K562 (cell line): ENCODE measurements around the gene CTSO. TPM values are rescaled to one million over a fixed set of nuclear protein-coding genes. Genes with fewer than 3 reads are reported as not detected.

Experiments
- ATAC-seq: fragments of 200-7000 bp; cut with Tn5 transposase; 3 replicates; pipeline ENCODE4 v1.9.1; 2020; ENCODE audit warnings: moderate library complexity
- BruUV-seq: library from RNA; stranded (reverse); fragments of 400-500 nt; replicated peaks from 2 replicates; lab custom pipeline; 2021; lab: Mats Ljungman, UMichigan
- CTCF ChIA-PET: fragments of 300-600 bp; formaldehyde crosslinking; extraction: SDS; loops from one replicate; lab custom pipeline; 2021; ENCODE audit warnings: low intra/inter-chr PET ratio; lab: Yijun Ruan, JAX
- POLR2A ChIA-PET: fragments of 300-600, 350-650 bp; sonication (Branson Sonifier 250); formaldehyde crosslinking; extraction: SDS; loops from one replicate; lab custom pipeline; 2021; ENCODE audit warnings: antibody characterized with exemption, inconsistent platforms; lab: Yijun Ruan, JAX
- DNase-seq, 4 experiments: peaks; one replicate each; pipeline versions ENCODE4 v3.0.0 to v3.0.0-alpha.2; 2011 to 2018; ENCODE audit warnings: low spot score in 3 of 4, mixed read lengths in 3 of 4; ENCODE audit errors: extremely low read depth in 1 of 4
- FAIRE-seq: peaks from 2 replicates; lab custom pipeline; 2011; peaks lifted over from hg19 to GRCh38; lab: Jason Lieb, UNC
- H2AFZ ChIP-seq: 2 replicates; pipeline ENCODE4 v1.6.0; 2011; ENCODE audit warnings: low read depth, low read length, control low read depth, inconsistent platforms
- H3K27ac ChIP-seq: fragments of 200-600 bp; 3 replicates; pipeline ENCODE4 v1.8.0; 2011; ENCODE audit warnings: low read depth, mild to moderate bottlenecking, control low read depth, inconsistent platforms, low read length, moderate library complexity, mixed read lengths; ENCODE audit errors: extremely low read depth
- H3K27me3 ChIP-seq, 2 experiments: fragments of 300-600 bp in 1 of 2; 2 replicates in 1 of 2; 3 replicates in 1 of 2; pipeline versions ENCODE4 v1.6.0 to v1.8.0; 2011; ENCODE audit warnings: inconsistent platforms in 2 of 2, low read length in 2 of 2, mild to moderate bottlenecking in 1 of 2, mixed read lengths in 1 of 2, moderate library complexity in 1 of 2; ENCODE audit not compliant: control insufficient read depth in 2 of 2, insufficient read depth in 2 of 2
- H3K36me3 ChIP-seq: fragments of 300-600 bp; 3 replicates; pipeline ENCODE4 v1.8.0; 2011; ENCODE audit warnings: mild to moderate bottlenecking, low read length, inconsistent platforms; ENCODE audit not compliant: control insufficient read depth, insufficient read depth
- H3K4me1 ChIP-seq, 2 experiments: fragments of 200-600 bp in 1 of 2; replicated peaks in 1 of 2; 2 replicates in 1 of 2; 3 replicates in 1 of 2; pipeline versions ENCODE4 v1.5.1 to v1.8.0; 2011; ENCODE audit warnings: inconsistent platforms in 2 of 2, low read length in 2 of 2, mild to moderate bottlenecking in 1 of 2, mixed read lengths in 1 of 2, moderate library complexity in 1 of 2; ENCODE audit not compliant: control insufficient read depth in 2 of 2, insufficient read depth in 2 of 2
- H3K4me2 ChIP-seq: 2 replicates; pipeline ENCODE4 v1.6.1; 2011; ENCODE audit warnings: low read length, control low read depth, inconsistent platforms, mixed read lengths; ENCODE audit not compliant: insufficient read depth
- H3K4me3 ChIP-seq: fragments of 200-600 bp; sonication (generic), shearing (Covaris generic); 2 replicates; pipeline ENCODE4 v1.5.1; 2016; ENCODE audit warnings: control low read depth, inconsistent platforms
- H3K79me2 ChIP-seq: fragments of 200-600 bp; 3 replicates; pipeline ENCODE4 v1.8.0; 2011; ENCODE audit warnings: low read length, inconsistent platforms; ENCODE audit not compliant: control insufficient read depth, insufficient read depth
- H3K9ac ChIP-seq, 2 experiments: 2 replicates each; pipeline versions ENCODE4 v1.6.0 to v1.6.1; 2011; ENCODE audit warnings: low read depth in 2 of 2, low read length in 2 of 2, control low read depth in 1 of 2, inconsistent platforms in 1 of 2, mild to moderate bottlenecking in 1 of 2, mixed read lengths in 1 of 2; ENCODE audit not compliant: insufficient read depth in 1 of 2
- H3K9me1 ChIP-seq: one replicate; pipeline ENCODE4 v1.6.0; 2011; ENCODE audit warnings: inconsistent platforms, mild to moderate bottlenecking, low read length, moderate library complexity; ENCODE audit not compliant: control insufficient read depth, insufficient read depth
- H3K9me3 ChIP-seq: replicated peaks from 2 replicates; pipeline ENCODE4 v1.5.1; 2011; ENCODE audit warnings: low read depth, low read length, inconsistent platforms; ENCODE audit not compliant: control insufficient read depth, insufficient read depth
- H4K20me1 ChIP-seq: replicated peaks from 2 replicates; pipeline ENCODE4 v1.6.1; 2011; ENCODE audit warnings: low read length, inconsistent platforms, mixed read lengths; ENCODE audit not compliant: control insufficient read depth, insufficient read depth
- CHD7 ChIP-seq: fragments of 200-600 bp; sonication (generic); IDR thresholded peaks from one replicate; pipeline ENCODE4 v1.6.1; 2012; ENCODE audit warnings: mild to moderate bottlenecking, low read depth, low read length, inconsistent platforms
- JUN ChIP-seq, 2 experiments: sonication (generic) in 1 of 2; formaldehyde crosslinking in 1 of 2; IDR thresholded peaks; 2 replicates each; pipeline versions ENCODE4 v1.6.1 to v1.8.0; 2012 to 2022; ENCODE audit warnings: borderline replicate concordance in 2 of 2, mild to moderate bottlenecking in 2 of 2, improper control_type of control experiment in 1 of 2, low read depth in 1 of 2, low read length in 1 of 2, missing genetic modification reagents in 1 of 2
- MIER1 ChIP-seq: fragments of 450-650 bp; IDR thresholded peaks from 2 replicates; pipeline ENCODE4 v1.6.1; 2016; ENCODE audit warnings: antibody characterized with exemption, mild to moderate bottlenecking, low read depth
- WGBS: fragments of 100-300 bp; shearing (Covaris generic); methylation state at CpG from one replicate; pipeline ENCODE4 v1.1.6; 2016; ENCODE audit warnings: low coverage, mixed read lengths; ENCODE audit not compliant: insufficient coverage; ENCODE audit errors: missing lambda C conversion rate; 5-methylcytosine and 5-hydroxymethylcytosine counted together
- in situ Hi-C: fragments of 300-500 bp; cut with MboI; formaldehyde crosslinking; loops from 4 replicates; pipeline ENCODE4 v1.15.0; 2018; ENCODE audit warnings: inconsistent platforms, mixed read lengths
- intact Hi-C: fragments of 100-400 bp; cut with micrococcal nuclease; formaldehyde crosslinking; loops from 2 replicates; pipeline ENCODE4 v1.14.2; 2022
- polyA plus RNA-seq, 8 experiments: library from polyadenylated mRNA; depleted of rRNA in 4 of 8; stranded (reverse) in 5 of 8; unstranded in 3 of 8; fragments of >200 nt; fragmentation: Nextera tagmentation in 2 of 8; fragmentation: Illumina TruSeq in 1 of 8; extraction: Ambion mirVana in 2 of 8; extraction: Trizol in 1 of 8; gene quantifications; 2 replicates each; pipeline versions ENCODE4 v1.2.1 to v1.2.3, GENCODE V29; 2011 to 2014; ENCODE audit warnings: inconsistent platforms in 1 of 8, missing spikeins in 1 of 8
- total RNA-seq, 7 experiments: library from RNA; depleted of rRNA in 6 of 7; stranded (reverse); fragments of >200 nt in 6 of 7; fragmentation: Illumina TruSeq in 2 of 7; extraction: Trizol in 2 of 7; gene quantifications; 2 replicates each; pipeline versions ENCODE4 v1.2.1 to v1.2.3, GENCODE V29; 2011 to 2021; ENCODE audit warnings: low replicate concordance in 1 of 7

Gene CTSO
- total and polyA plus RNA-seq, 9 of the 15 experiments (the other 6 are each of a cell fraction or from before 2014, with no cell fraction given) = 0.03 to 0.07 (median 0.04) TPM; not detected in 5

GRCh38 chr4:155906554-155907247, 47.0 kb downstream of the CTSO start (continued):
- TF ChIP-seq JUN (IDR thresholded peaks at IDR 0.05; ENCODE audit: borderline replicate concordance, low read depth, low read length) = no peak
- no peak for TF ChIP-seq JUN (CRISPR knock-in tag; IDR thresholded peaks at IDR 0.05; ENCODE audit: borderline replicate concordance)
- TF ChIP-seq MIER1 = no peak
- TF ChIP-seq, all 486 proteins: peak for 0

GRCh38 chr4:155904331-155904730, 49.3 kb downstream of the CTSO start:
- H3K9me3 ChIP-seq = no peaks in the 10 kb centered on the region
- intact Hi-C loops (no loop called here), in situ Hi-C loops (no loop called here)
- CTCF ChIA-PET = no interaction called here
- 0% methylated on average over 3 of the region's 3 CpGs for WGBS
- POLR2A ChIA-PET = no interaction called here
- no TSS peak for BruUV-seq
- H3K27me3 ChIP-seq = no peaks in the 10 kb centered on the region
- H3K4me1 ChIP-seq = no peaks in the 10 kb centered on the region
- H3K4me3 ChIP-seq = no peak overlapping the region
- no peaks in the 10 kb centered on the region for H3K36me3 ChIP-seq
- ATAC-seq = no peak
- H3K4me2 ChIP-seq = no peak overlapping the region
- H3K79me2 ChIP-seq = no peaks in the 10 kb centered on the region
- no peak for DNase-seq
- H2AFZ ChIP-seq = no peak overlapping the region
- no peaks in the 10 kb centered on the region for H4K20me1 ChIP-seq
- H3K9ac ChIP-seq = no peak overlapping the region
- H3K27ac ChIP-seq = no peak overlapping the region
- no peaks in the 10 kb centered on the region for H3K9me1 ChIP-seq
- no peak for FAIRE-seq
- TF ChIP-seq CHD7 = no peak
